Gastroesophageal sphincter (tissue), 3 donors: ENCODE measurements around the gene PTGR1.
"Not testable (repeated sequence)": the region's sequence is repeated elsewhere in the genome, so short reads cannot be mapped to it uniquely, and the experiment has no call there.

Source experiments
- EP300 ChIP-seq: sonication (generic); formaldehyde crosslinking; IDR thresholded peaks from one replicate; pipeline ENCODE4 v1.6.1; 2017; ENCODE audit warnings: antibody characterized with exemption, mild to moderate bottlenecking
- POLR2A ChIP-seq, 2 donors: fragments of 450-650 bp; IDR thresholded peaks; one replicate each; pipeline ENCODE4 v1.6.1; 2017; ENCODE audit warnings: antibody characterized with exemption in 2 of 2, mild to moderate bottlenecking in 2 of 2, moderate library complexity in 1 of 2
- POLR2AphosphoS5 ChIP-seq: sonication (generic); formaldehyde crosslinking; IDR thresholded peaks from one replicate; pipeline ENCODE4 v1.6.1; 2017; ENCODE audit warnings: antibody characterized with exemption
- TF ChIP-seq, protein P1 (sequence below), 4 experiments: fragments of 200-600 bp in 2 of 4; fragments of 450-650 bp in 2 of 4; sonication (generic) in 1 of 4; IDR thresholded peaks; one replicate each; pipeline ENCODE4 v1.5.1; 2017 to 2019; ENCODE audit warnings: antibody characterized with exemption in 4 of 4, mild to moderate bottlenecking in 2 of 4, moderate library complexity in 2 of 4

DNA sequence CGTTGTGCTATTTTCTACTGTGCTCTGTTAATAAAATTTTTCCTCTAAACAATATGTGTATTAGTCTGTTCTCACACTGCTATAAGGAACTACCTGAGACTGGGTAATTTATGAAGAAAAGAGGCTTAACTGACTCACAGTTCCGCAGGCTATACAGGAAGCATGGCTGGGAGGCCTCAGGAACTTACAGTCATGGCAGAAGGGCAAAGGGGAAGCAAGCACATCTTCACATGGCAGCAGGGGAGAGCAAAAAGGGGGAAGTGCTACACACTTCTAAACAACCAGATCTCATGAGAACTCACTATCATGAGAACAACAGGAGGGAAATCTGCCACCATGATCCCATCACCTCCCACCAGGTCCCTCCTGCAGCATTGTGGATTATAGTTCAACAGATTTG lies 44.0 kb downstream of the PTGR1 start:
- TF ChIP-seq, protein P1, sequence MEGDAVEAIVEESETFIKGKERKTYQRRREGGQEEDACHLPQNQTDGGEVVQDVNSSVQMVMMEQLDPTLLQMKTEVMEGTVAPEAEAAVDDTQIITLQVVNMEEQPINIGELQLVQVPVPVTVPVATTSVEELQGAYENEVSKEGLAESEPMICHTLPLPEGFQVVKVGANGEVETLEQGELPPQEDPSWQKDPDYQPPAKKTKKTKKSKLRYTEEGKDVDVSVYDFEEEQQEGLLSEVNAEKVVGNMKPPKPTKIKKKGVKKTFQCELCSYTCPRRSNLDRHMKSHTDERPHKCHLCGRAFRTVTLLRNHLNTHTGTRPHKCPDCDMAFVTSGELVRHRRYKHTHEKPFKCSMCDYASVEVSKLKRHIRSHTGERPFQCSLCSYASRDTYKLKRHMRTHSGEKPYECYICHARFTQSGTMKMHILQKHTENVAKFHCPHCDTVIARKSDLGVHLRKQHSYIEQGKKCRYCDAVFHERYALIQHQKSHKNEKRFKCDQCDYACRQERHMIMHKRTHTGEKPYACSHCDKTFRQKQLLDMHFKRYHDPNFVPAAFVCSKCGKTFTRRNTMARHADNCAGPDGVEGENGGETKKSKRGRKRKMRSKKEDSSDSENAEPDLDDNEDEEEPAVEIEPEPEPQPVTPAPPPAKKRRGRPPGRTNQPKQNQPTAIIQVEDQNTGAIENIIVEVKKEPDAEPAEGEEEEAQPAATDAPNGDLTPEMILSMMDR (IDR thresholded peaks at IDR 0.05) = not testable (repeated sequence)
- TF ChIP-seq POLR2AphosphoS5; POLR2A (IDR thresholded peaks at IDR 0.05); EP300: not testable (repeated sequence)
